Measurements from ENCODE around the gene SPON1.

Gene SPON1

DNA sequence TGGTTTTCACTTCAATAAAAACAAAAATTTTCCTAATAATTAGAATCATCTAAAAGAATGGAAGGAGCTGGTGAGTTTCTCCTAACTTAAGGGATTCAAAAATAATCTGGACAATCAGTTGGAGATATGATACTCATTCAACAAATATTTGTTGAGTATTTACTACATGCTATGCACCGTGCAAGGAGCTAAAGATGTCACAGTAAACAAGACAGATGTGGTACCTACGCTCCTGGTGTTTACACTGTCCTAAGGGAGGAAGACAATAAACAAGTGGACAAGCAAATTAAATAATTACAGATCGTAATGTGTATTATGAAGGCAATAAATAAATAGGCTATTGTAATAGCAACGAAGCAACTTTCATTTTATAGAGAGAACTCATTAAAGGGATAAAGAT lies 9.9 kb upstream of the SPON1 start:
- H3K9me3 ChIP-seq (ENCODE audit: low read depth, low read length): no peaks in the 10 kb centered on the region
- H3K27ac ChIP-seq: no peak overlapping the region
- no peak overlapping the region for H3K4me3 ChIP-seq
- no peaks in the 10 kb centered on the region for H3K36me3 ChIP-seq (ENCODE audit: insufficient read depth, low read length)
- TF ChIP-seq EZH2 (IDR thresholded peaks at IDR 0.05) (no peak), POLR2AphosphoS5 (IDR thresholded peaks at IDR 0.05; ENCODE audit: borderline replicate concordance, low read depth, low read length) (no peak), FOXP2 (optimal IDR thresholded peaks at IDR 0.05; ENCODE audit: control extremely low read depth, extremely low read length, insufficient read depth) (no peak)
- H3K9ac ChIP-seq (ENCODE audit: insufficient read length): no peak overlapping the region
- DNase-seq (ENCODE audit: low read depth, low spot score): no peak

- Histone ChIP-seq H3K36me3 (ENCODE audit: insufficient read depth, low read length) (no peaks in the 10 kb centered on the region), H3K9ac (ENCODE audit: insufficient read length) (no peak overlapping the region), H3K4me3 (no peak overlapping the region), H3K27ac (no peak overlapping the region), H3K9me3 (ENCODE audit: low read depth, low read length) (no peaks in the 10 kb centered on the region)
- TF ChIP-seq FOXP2 (optimal IDR thresholded peaks at IDR 0.05; ENCODE audit: control extremely low read depth, extremely low read length, insufficient read depth) (no peak), POLR2AphosphoS5 (IDR thresholded peaks at IDR 0.05; ENCODE audit: borderline replicate concordance, low read depth, low read length) (no peak), EZH2 (IDR thresholded peaks at IDR 0.05) (no peak)
- DNase-seq (ENCODE audit: low read depth, low spot score): no peak
Observed at GRCh38 chr11:13954591-13954990, 7.9 kb upstream of the SPON1 start.

GRCh38 chr11:13955971-13956421 lies 6.5 kb upstream of the SPON1 start:
- Histone ChIP-seq H3K4me3 (no peak overlapping the region), H3K9me3 (ENCODE audit: low read depth, low read length) (no peaks in the 10 kb centered on the region), H3K27ac (no peak overlapping the region), H3K36me3 (ENCODE audit: insufficient read depth, low read length) (no peaks in the 10 kb centered on the region), H3K9ac (ENCODE audit: insufficient read length) (no peak overlapping the region)
- TF ChIP-seq POLR2AphosphoS5 (IDR thresholded peaks at IDR 0.05; ENCODE audit: borderline replicate concordance, low read depth, low read length) (no peak), EZH2 (IDR thresholded peaks at IDR 0.05) (no peak), FOXP2 (optimal IDR thresholded peaks at IDR 0.05; ENCODE audit: control extremely low read depth, extremely low read length, insufficient read depth) (no peak)
- DNase-seq (ENCODE audit: low read depth, low spot score): peak; percentile 18

DNA sequence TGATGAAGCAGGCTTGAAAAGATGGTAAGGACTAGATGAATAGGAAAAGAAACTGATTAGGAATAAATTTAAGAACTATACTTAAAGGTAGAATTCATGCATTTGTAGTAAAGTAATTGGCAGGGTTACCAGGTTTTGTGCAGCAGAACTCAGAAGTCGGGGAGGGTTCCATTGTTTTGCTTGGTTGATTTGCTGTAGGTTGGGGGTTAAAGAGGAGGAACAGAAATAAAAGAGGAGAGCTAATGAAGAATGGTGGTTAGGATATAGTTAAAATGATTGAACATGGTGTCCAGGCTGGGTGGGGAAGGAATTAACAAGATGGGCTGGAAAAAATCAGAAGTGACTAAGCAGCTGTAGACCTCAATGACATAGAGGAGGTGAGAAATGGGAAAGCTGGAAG lies 5.5 kb upstream of the SPON1 start:
- Histone ChIP-seq H3K27ac (no peak overlapping the region), H3K9ac (ENCODE audit: insufficient read length) (no peak overlapping the region)

GRCh38 chr11:13958641-13959400 lies 3.7 kb upstream of the SPON1 start:
- no peak for DNase-seq (ENCODE audit: low read depth, low spot score)

More for the DNA sequence above, 5.5 kb upstream of the SPON1 start:
- Histone ChIP-seq H3K36me3 (ENCODE audit: insufficient read depth, low read length) (no peaks in the 10 kb centered on the region), H3K4me3 (no peak overlapping the region), H3K9me3 (ENCODE audit: low read depth, low read length) (no peaks in the 10 kb centered on the region)
- TF ChIP-seq EZH2 (IDR thresholded peaks at IDR 0.05): peak; percentile 50
- no peak for TF ChIP-seq POLR2AphosphoS5 (IDR thresholded peaks at IDR 0.05; ENCODE audit: borderline replicate concordance, low read depth, low read length)
- DNase-seq (ENCODE audit: low read depth, low spot score): no peak

DNA sequence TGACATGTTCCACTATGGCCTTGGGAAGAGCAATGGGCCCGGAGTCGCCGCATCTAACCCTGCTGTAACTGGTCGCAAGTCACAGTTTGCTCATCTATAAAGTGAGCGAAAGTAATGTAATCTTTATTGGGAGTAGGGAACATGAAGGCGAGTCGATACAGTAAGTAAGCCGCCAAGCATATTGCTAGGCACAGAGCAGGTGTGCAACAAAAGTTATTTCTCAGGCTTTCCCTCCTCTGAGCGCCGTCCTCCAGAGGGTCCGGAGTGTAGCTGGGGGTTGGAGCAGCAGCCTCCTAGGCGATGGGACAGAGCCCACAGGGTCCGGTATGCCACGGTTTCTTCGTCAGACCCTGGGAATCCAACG lies 343 bp upstream of the SPON1 start:
- TF ChIP-seq EZH2 (IDR thresholded peaks at IDR 0.05): no peak
- no peak for TF ChIP-seq POLR2AphosphoS5 (IDR thresholded peaks at IDR 0.05; ENCODE audit: borderline replicate concordance, low read depth, low read length)
- no peak for TF ChIP-seq FOXP2 (optimal IDR thresholded peaks at IDR 0.05; ENCODE audit: control extremely low read depth, extremely low read length, insufficient read depth)
- peak overlapping the region; percentile 28; the same call in 1 of the 2 replicates for H3K4me3 ChIP-seq

More at GRCh38 chr11:13958641-13959400, 3.7 kb upstream of the SPON1 start:
- TF ChIP-seq FOXP2 (optimal IDR thresholded peaks at IDR 0.05; ENCODE audit: control extremely low read depth, extremely low read length, insufficient read depth): no peak
- no peak for TF ChIP-seq EZH2 (IDR thresholded peaks at IDR 0.05)
- no peak for TF ChIP-seq POLR2AphosphoS5 (IDR thresholded peaks at IDR 0.05; ENCODE audit: borderline replicate concordance, low read depth, low read length)
- H3K9me3 ChIP-seq (ENCODE audit: low read depth, low read length): no peaks in the 10 kb centered on the region
- no peak overlapping the region for H3K27ac ChIP-seq
- no peak overlapping the region for H3K4me3 ChIP-seq
- no peaks in the 10 kb centered on the region for H3K36me3 ChIP-seq (ENCODE audit: insufficient read depth, low read length)
- H3K9ac ChIP-seq (ENCODE audit: insufficient read length): no peak overlapping the region

GRCh38 chr11:13963169-13963948 lies 836 bp downstream of the SPON1 start:
- no peak overlapping the region for H3K27ac ChIP-seq
- no peak for TF ChIP-seq FOXP2 (optimal IDR thresholded peaks at IDR 0.05; ENCODE audit: control extremely low read depth, extremely low read length, insufficient read depth)
- no peak for TF ChIP-seq POLR2AphosphoS5 (IDR thresholded peaks at IDR 0.05; ENCODE audit: borderline replicate concordance, low read depth, low read length)
- no peak for TF ChIP-seq EZH2 (IDR thresholded peaks at IDR 0.05)
- no peak overlapping the region for H3K4me3 ChIP-seq
- no peak overlapping the region for H3K9ac ChIP-seq (ENCODE audit: insufficient read length)
- H3K36me3 ChIP-seq (ENCODE audit: insufficient read depth, low read length): no peaks in the 10 kb centered on the region
- DNase-seq (ENCODE audit: low read depth, low spot score): no peak
- H3K9me3 ChIP-seq (ENCODE audit: low read depth, low read length): no peaks in the 10 kb centered on the region

More for the DNA sequence above, 343 bp upstream of the SPON1 start:
- no peak overlapping the region for H3K9ac ChIP-seq (ENCODE audit: insufficient read length)
- no peaks in the 10 kb centered on the region for H3K9me3 ChIP-seq (ENCODE audit: low read depth, low read length)
- H3K27ac ChIP-seq: no peak overlapping the region
- no peak for DNase-seq (ENCODE audit: low read depth, low spot score)
- no peaks in the 10 kb centered on the region for H3K36me3 ChIP-seq (ENCODE audit: insufficient read depth, low read length)

DNA sequence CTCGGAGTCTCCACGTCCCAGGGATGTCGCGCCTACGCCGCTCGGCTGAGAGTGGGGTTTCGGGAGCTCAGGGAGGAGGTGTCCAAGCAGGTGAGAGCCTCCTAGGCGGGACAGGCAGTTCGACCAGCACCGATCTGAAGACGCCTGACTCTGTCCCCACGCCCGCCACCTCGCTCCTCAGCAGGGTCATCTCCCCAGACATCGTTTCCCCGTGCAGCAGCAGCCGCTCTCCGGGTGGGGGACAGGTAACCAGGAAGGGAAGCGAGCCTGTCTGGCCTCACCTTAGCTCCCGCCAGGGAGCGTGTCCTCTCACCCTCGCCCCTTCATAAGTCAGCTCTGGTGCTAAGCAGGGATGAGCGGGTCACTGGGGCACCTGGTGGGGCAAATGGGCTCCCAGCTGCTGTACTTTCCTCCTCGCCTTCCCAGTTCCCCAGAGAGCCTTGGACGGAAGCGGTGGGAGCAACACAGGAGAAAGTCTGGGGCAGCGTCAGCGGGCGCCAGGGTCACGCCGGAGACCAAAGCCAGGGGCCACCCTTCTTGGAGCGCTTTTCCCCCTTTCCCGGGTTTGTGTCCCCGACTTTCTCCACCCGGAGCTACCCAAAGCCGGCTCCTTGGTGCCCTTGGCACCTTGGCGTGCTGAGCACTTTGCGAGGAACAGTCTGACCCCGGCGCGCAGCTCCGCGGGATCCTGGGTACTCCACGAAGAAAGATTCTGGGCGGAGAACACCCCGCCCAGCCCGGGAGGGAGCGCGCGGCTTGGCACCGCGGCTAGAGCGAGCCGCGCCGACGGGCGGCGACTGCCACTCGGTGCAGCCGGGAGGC lies 1.6 kb downstream of the SPON1 start:
- TF ChIP-seq POLR2AphosphoS5 (IDR thresholded peaks at IDR 0.05; ENCODE audit: borderline replicate concordance, low read depth, low read length) (no peak), FOXP2 (optimal IDR thresholded peaks at IDR 0.05; ENCODE audit: control extremely low read depth, extremely low read length, insufficient read depth) (no peak), EZH2 (IDR thresholded peaks at IDR 0.05) (no peak)
- Histone ChIP-seq H3K9me3 (ENCODE audit: low read depth, low read length) (no peaks in the 10 kb centered on the region), H3K9ac (ENCODE audit: insufficient read length) (no peak overlapping the region), H3K36me3 (ENCODE audit: insufficient read depth, low read length) (no peaks in the 10 kb centered on the region), H3K4me3 (no peak overlapping the region), H3K27ac (no peak overlapping the region)
- DNase-seq (ENCODE audit: low read depth, low spot score): no peak

All from SK-N-MC (cell line).